VCaP (cell line): Measurements from ENCODE around the gene MICALL2.

ENCODE experiments used
- H3K27ac ChIP-seq: fragments of 450-650 bp; 2 replicates; pipeline ENCODE4 v1.5.1; 2017
- CTCF ChIP-seq: fragments of 450-650 bp; conservative IDR thresholded peaks from 2 replicates; pipeline ENCODE4 v1.5.1; 2017; ENCODE audit warnings: mild to moderate bottlenecking, moderate library complexity

Gene MICALL2

GRCh38 chr7:1434891-1435670 lies 24.2 kb downstream of the MICALL2 start:
- TF ChIP-seq CTCF = no peak

DNA sequence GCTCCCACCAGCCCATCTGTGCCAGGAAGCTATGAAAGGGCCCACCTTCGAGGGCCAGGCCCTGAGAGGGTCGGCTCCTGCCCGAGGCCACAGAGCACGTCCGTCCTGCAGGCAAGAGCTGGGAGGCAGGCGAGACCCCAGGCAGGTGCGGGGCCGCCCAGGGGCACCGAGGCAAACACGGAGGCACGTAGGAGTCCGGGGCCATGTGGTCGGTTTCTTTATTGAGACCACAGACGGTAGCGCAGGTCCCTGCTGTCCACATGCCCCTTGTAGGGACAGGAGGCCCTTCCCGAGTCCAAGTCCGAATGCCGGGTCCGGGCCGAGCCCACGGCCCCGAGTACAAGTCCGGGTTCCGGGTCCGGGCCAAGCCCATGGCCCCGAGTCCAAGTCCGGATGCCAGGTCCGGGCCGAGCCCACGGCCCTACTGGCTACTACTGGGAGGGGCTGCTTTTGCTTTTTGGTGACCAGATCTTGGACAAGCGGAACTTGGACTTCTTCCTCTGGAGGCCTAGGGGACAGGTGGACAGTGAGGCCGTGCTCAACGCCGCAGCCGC lies 25.0 kb downstream of the MICALL2 start:
- no peak for TF ChIP-seq CTCF
- no peak overlapping the region for H3K27ac ChIP-seq

More at GRCh38 chr7:1434891-1435670, 24.2 kb downstream of the MICALL2 start:
- no peak overlapping the region for H3K27ac ChIP-seq

GRCh38 chr7:1433128-1433920 lies 25.9 kb downstream of the MICALL2 start:
- H3K27ac ChIP-seq = no peak overlapping the region
- no peak for TF ChIP-seq CTCF

DNA sequence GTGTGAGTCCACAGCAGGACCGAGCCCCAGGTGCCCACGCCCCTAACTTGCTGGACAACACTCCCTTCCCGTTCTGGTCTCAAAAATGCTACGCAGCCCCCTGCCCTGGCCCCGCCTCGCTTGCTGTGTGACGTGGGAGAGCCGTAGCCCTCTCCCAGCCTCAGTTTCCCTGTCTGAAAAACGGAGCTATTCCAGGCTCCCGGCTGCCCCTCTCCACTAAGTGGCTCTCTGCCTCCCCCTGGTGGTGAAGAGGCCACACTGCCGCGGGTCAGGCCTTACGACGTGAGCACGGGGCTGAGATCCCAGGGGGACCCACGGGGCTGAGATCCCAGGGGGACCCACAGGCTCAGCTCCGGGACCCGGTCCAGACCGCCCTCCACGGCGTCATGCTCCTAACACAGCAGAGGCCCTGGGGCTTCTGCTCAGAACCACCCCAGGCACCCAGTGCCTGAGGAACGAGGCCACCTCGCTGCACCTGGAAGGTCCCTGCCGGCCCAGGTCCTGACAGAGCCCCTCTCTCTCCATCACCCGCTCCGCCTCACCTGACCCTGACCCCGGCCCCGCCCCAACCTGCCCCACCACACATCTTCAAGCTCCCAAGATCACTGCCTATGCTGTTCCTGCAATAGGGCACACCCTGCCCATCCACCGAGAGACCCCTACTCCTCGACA lies 26.7 kb downstream of the MICALL2 start:
- no peak overlapping the region for H3K27ac ChIP-seq
- peak; percentile 95 for TF ChIP-seq CTCF

GRCh38 chr7:1431634-1432380 lies 27.5 kb downstream of the MICALL2 start:
- no peak for TF ChIP-seq CTCF
- H3K27ac ChIP-seq = no peak overlapping the region

- TF ChIP-seq CTCF = no peak
- no peak overlapping the region for H3K27ac ChIP-seq
Observed at GRCh38 chr7:1431226-1431625, 28.0 kb downstream of the MICALL2 start.
